Endothelial cell of umbilical vein (primary cell): ENCODE data around the gene TMEM175. TPM values are rescaled to one million over a fixed set of nuclear protein-coding genes. Genes with fewer than 3 reads are reported as not detected.

ENCODE experiments used
- BruUV-seq: library from RNA; stranded (reverse); fragments of 400-500 nt; replicated peaks from 2 replicates; lab custom pipeline; 2021; lab: Mats Ljungman, UMichigan
- CTCF ChIA-PET: fragments of 300-600, 350-600 bp; sonication (Branson Sonifier 250); formaldehyde crosslinking; loops from one replicate; lab custom pipeline; 2021; ENCODE audit warnings: antibody characterized with exemption, inconsistent platforms; lab: Charles Lee
- POLR2A ChIA-PET: fragments of 300-600, 350-600 bp; sonication (Branson Sonifier 250); formaldehyde crosslinking; loops from one replicate; lab custom pipeline; 2021; ENCODE audit warnings: antibody characterized with exemption, inconsistent platforms; lab: Charles Lee
- DNase-seq: peaks from one replicate; pipeline ENCODE4 v3.0.0-alpha.2; 2011; ENCODE audit warnings: low read depth, low spot score
- FAIRE-seq: peaks from 2 replicates; lab custom pipeline; 2011; peaks lifted over from hg19 to GRCh38; lab: Jason Lieb, UNC
- H2AFZ ChIP-seq: 2 replicates; pipeline ENCODE4 v1.6.0; 2012; ENCODE audit warnings: low read depth, low read length, control low read depth, inconsistent platforms
- H3K27ac ChIP-seq: 2 replicates; pipeline ENCODE4 v1.5.1; 2011; ENCODE audit warnings: low read depth, mild to moderate bottlenecking, control low read depth, low read length, moderate library complexity; ENCODE audit not compliant: insufficient read depth
- H3K27me3 ChIP-seq, 2 experiments: 2 replicates each; pipeline versions ENCODE4 v1.6.0 to v1.6.1; 2011; ENCODE audit warnings: low read length in 2 of 2, mixed read lengths in 1 of 2; ENCODE audit not compliant: control insufficient read depth in 2 of 2, insufficient read depth in 2 of 2
- H3K36me3 ChIP-seq, 2 experiments: 2 replicates in 1 of 2; 3 replicates in 1 of 2; pipeline ENCODE4 v1.5.1; 2011; ENCODE audit warnings: low read length in 2 of 2, mild to moderate bottlenecking in 1 of 2, moderate library complexity in 1 of 2; ENCODE audit not compliant: control insufficient read depth in 2 of 2, insufficient read depth in 2 of 2; ENCODE audit errors: extremely low read depth in 1 of 2
- H3K4me1 ChIP-seq: 3 replicates; pipeline ENCODE4 v1.5.1; 2011; ENCODE audit warnings: mild to moderate bottlenecking, low read length; ENCODE audit not compliant: control insufficient read depth, insufficient read depth; ENCODE audit errors: extremely low read depth
- H3K4me2 ChIP-seq: 2 replicates; pipeline ENCODE4 v1.6.1; 2011; ENCODE audit warnings: low read length, control low read depth, mixed read lengths; ENCODE audit not compliant: insufficient read depth
- H3K4me3 ChIP-seq, 3 experiments: fragments of 200-600 bp in 1 of 3; sonication (generic), shearing (Covaris generic) in 1 of 3; replicated peaks in 1 of 3; 2 replicates each; pipeline ENCODE4 v1.5.1; 2011 to 2016; ENCODE audit warnings: control low read depth in 3 of 3, low read length in 3 of 3, mild to moderate bottlenecking in 2 of 3, inconsistent platforms in 1 of 3, low read depth in 1 of 3, moderate library complexity in 1 of 3; ENCODE audit not compliant: insufficient read depth in 1 of 3
- H3K79me2 ChIP-seq: 2 replicates; pipeline ENCODE4 v1.6.0; 2012; ENCODE audit warnings: low read length, inconsistent platforms; ENCODE audit not compliant: control insufficient read depth, insufficient read depth
- H3K9ac ChIP-seq: replicated peaks from 2 replicates; pipeline ENCODE3; 2011; ENCODE audit warnings: low read length, control low read depth; ENCODE audit not compliant: insufficient read depth; ENCODE audit errors: extremely low read depth
- H3K9me1 ChIP-seq: replicated peaks from 3 replicates; pipeline ENCODE4 v1.6.0; 2011; ENCODE audit warnings: mild to moderate bottlenecking, low read length; ENCODE audit not compliant: control insufficient read depth, insufficient read depth; ENCODE audit errors: extremely low read depth
- H3K9me3 ChIP-seq: replicated peaks from 2 replicates; pipeline ENCODE4 v1.5.1; 2012; ENCODE audit warnings: low read length, inconsistent platforms; ENCODE audit not compliant: control insufficient read depth, insufficient read depth
- H4K20me1 ChIP-seq: replicated peaks from 2 replicates; pipeline ENCODE3; 2011; ENCODE audit warnings: mild to moderate bottlenecking, low read length; ENCODE audit not compliant: control insufficient read depth, insufficient read depth; ENCODE audit errors: extremely low read depth
- EZH2 ChIP-seq: IDR thresholded peaks from 2 replicates; pipeline ENCODE4 v1.6.1; 2012; ENCODE audit warnings: borderline replicate concordance, low read depth, mild to moderate bottlenecking, moderate library complexity, low read length, inconsistent platforms; ENCODE audit not compliant: severe bottlenecking
- FOS ChIP-seq: IDR thresholded peaks from 2 replicates; pipeline ENCODE4 v1.6.1; 2011; ENCODE audit warnings: mild to moderate bottlenecking, low read length, moderate library complexity, borderline replicate concordance; ENCODE audit not compliant: insufficient read depth
- GATA2 ChIP-seq: IDR thresholded peaks from 2 replicates; pipeline ENCODE4 v1.7.0; 2011; ENCODE audit warnings: low read depth, mild to moderate bottlenecking, moderate library complexity, mixed read lengths, low read length; ENCODE audit not compliant: insufficient read length, insufficient read depth
- JUN ChIP-seq: IDR thresholded peaks from 2 replicates; pipeline ENCODE4 v1.6.1; 2011; ENCODE audit warnings: borderline replicate concordance, low read depth; ENCODE audit not compliant: insufficient read length, insufficient read depth
- MAX ChIP-seq: IDR thresholded peaks from 2 replicates; pipeline ENCODE4 v1.6.1; 2011; ENCODE audit not compliant: insufficient read depth, insufficient read length
- MYC ChIP-seq: IDR thresholded peaks from one replicate; pipeline ENCODE4 v1.6.1; 2011; ENCODE audit warnings: mild to moderate bottlenecking, low read depth, low read length
- POLR2A ChIP-seq: IDR thresholded peaks from 2 replicates; pipeline ENCODE4 v1.6.1; 2012; ENCODE audit warnings: low read depth, mild to moderate bottlenecking, control low read depth, low read length
- POLR2AphosphoS5 ChIP-seq: IDR thresholded peaks from 2 replicates; pipeline ENCODE4 v1.6.1; 2012; ENCODE audit warnings: low read depth, mild to moderate bottlenecking, control low read depth, low read length, moderate library complexity; ENCODE audit not compliant: insufficient read depth
- dilution Hi-C: fragments of 300-500 bp; cut with MboI; formaldehyde crosslinking; loops from one replicate; pipeline ENCODE4 v1.15.0; 2019; ENCODE audit warnings: low sequenced_read_pairs; ENCODE audit not compliant: extremely low pct_ligation_motif_present
- intact Hi-C: fragments of 100-400 bp; cut with micrococcal nuclease; formaldehyde crosslinking; loops from one replicate; pipeline ENCODE4 v1.10.0; 2022
- polyA plus RNA-seq, 4 experiments: library from polyadenylated mRNA; depleted of rRNA in 3 of 4; stranded (reverse) in 3 of 4; unstranded in 1 of 4; fragments of >200 nt; gene quantifications; 2 replicates each; pipeline versions ENCODE4 v1.2.1 to v1.2.3, GENCODE V29; 2011 to 2012; ENCODE audit warnings: missing spikeins in 1 of 4
- total RNA-seq: library from RNA; stranded (reverse); gene quantifications from 2 replicates; pipeline ENCODE4 v1.2.3, GENCODE V29; 2021
- TF ChIP-seq, protein P1 (sequence below), 2 donors: IDR thresholded peaks; 1 replicate in 1 of 2; 2 replicates in 1 of 2; pipeline ENCODE4 v1.5.1; 2011; ENCODE audit warnings: low read length in 2 of 2, mild to moderate bottlenecking in 2 of 2, moderate library complexity in 2 of 2, control low read depth in 1 of 2, inconsistent platforms in 1 of 2, low read depth in 1 of 2; ENCODE audit not compliant: insufficient read depth in 1 of 2; ENCODE audit errors: extremely low read depth in 1 of 2

TMEM175 gene
- total and polyA plus RNA-seq, 2 donors (not counting 3 experiments of a cell fraction or from before 2014, with no cell fraction given): 21.9 to 80.1 TPM

- Histone ChIP-seq H3K9me3 (no peaks in the 10 kb centered on the region), H3K36me3 (peaks cover 0 to 22% of the 10 kb centered on the region in 2 experiments), H3K9ac (no peak overlapping the region), H2AFZ (no peak overlapping the region), H3K4me3 (no peak overlapping the region), H3K79me2 (no peaks in the 10 kb centered on the region), H4K20me1 (no peaks in the 10 kb centered on the region), H3K9me1 (no peaks in the 10 kb centered on the region), H3K27me3 (no peaks in the 10 kb centered on the region), H3K4me2 (no peak overlapping the region), H3K4me1 (no peaks in the 10 kb centered on the region), H3K27ac (no peak overlapping the region)
- intact Hi-C loops (no loop called here), dilution Hi-C loops (no loop called here)
- BruUV-seq: no TSS peak
- TF ChIP-seq MYC: no peak
- TF ChIP-seq JUN: no peak
- TF ChIP-seq EZH2: no peak
- TF ChIP-seq POLR2AphosphoS5: no peak
- no peak for TF ChIP-seq FOS
- TF ChIP-seq MAX: no peak
- TF ChIP-seq, protein P1, sequence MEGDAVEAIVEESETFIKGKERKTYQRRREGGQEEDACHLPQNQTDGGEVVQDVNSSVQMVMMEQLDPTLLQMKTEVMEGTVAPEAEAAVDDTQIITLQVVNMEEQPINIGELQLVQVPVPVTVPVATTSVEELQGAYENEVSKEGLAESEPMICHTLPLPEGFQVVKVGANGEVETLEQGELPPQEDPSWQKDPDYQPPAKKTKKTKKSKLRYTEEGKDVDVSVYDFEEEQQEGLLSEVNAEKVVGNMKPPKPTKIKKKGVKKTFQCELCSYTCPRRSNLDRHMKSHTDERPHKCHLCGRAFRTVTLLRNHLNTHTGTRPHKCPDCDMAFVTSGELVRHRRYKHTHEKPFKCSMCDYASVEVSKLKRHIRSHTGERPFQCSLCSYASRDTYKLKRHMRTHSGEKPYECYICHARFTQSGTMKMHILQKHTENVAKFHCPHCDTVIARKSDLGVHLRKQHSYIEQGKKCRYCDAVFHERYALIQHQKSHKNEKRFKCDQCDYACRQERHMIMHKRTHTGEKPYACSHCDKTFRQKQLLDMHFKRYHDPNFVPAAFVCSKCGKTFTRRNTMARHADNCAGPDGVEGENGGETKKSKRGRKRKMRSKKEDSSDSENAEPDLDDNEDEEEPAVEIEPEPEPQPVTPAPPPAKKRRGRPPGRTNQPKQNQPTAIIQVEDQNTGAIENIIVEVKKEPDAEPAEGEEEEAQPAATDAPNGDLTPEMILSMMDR (IDR thresholded peaks at IDR 0.05; ENCODE audit: extremely low read depth in 1 of 2, insufficient read depth in 1 of 2, low read depth in 1 of 2, low read length in 2 of 2): no peak
- no peak for TF ChIP-seq POLR2A
- TF ChIP-seq GATA2: no peak
- DNase-seq (no peak), FAIRE-seq (no peak)
- ChIA-PET POLR2A (no interaction called here), CTCF (no interaction called here)
These were observed 28.5 kb downstream of the TMEM175 start for GRCh38 chr4:960636-961350.
